Calu3 (cell line): Measurements from ENCODE around the gene KCTD21. TPM values are rescaled to one million over a fixed set of nuclear protein-coding genes. Genes with fewer than 3 reads are reported as not detected.

Experiments
- BruUV-seq: library from RNA; stranded (reverse); fragments of 400-500 nt; replicated peaks from 2 replicates; lab custom pipeline; 2021; lab: Mats Ljungman, UMichigan
- CTCF ChIA-PET: fragments of 300-600 bp; sonication (Branson Sonifier 250); formaldehyde crosslinking; loops from one replicate; lab custom pipeline; 2022; ENCODE audit warnings: antibody characterized with exemption; lab: Charles Lee
- DNase-seq: peaks from one replicate; pipeline ENCODE4 v3.0.0; 2022
- H3K27ac Mint-ChIP-seq: one replicate; pipeline ENCODE4 v1.8.0; 2022; ENCODE audit warnings: mixed read lengths; ENCODE audit not compliant: unreplicated experiment
- H3K27me3 Mint-ChIP-seq: one replicate; pipeline ENCODE4 v1.8.0; 2022; ENCODE audit warnings: mixed read lengths; ENCODE audit not compliant: unreplicated experiment
- H3K36me3 Mint-ChIP-seq: one replicate; pipeline ENCODE4 v1.8.0; 2022; ENCODE audit warnings: mild to moderate bottlenecking, moderate library complexity, mixed read lengths; ENCODE audit not compliant: insufficient read depth, unreplicated experiment
- H3K4me1 Mint-ChIP-seq: one replicate; pipeline ENCODE4 v1.8.0; 2022; ENCODE audit warnings: mild to moderate bottlenecking, low read depth, mixed read lengths; ENCODE audit not compliant: unreplicated experiment
- H3K4me3 Mint-ChIP-seq: one replicate; pipeline ENCODE4 v1.8.0; 2022; ENCODE audit warnings: mild to moderate bottlenecking, low read depth, moderate library complexity, mixed read lengths; ENCODE audit not compliant: unreplicated experiment
- H3K9me3 Mint-ChIP-seq: one replicate; pipeline ENCODE4 v1.8.0; 2022; ENCODE audit warnings: low read depth, mixed read lengths; ENCODE audit not compliant: unreplicated experiment
- intact Hi-C: fragments of 100-400 bp; cut with micrococcal nuclease; formaldehyde crosslinking; loops from one replicate; pipeline ENCODE4 v1.10.0; 2022; ENCODE audit not compliant: unreplicated experiment
- total RNA-seq: library from RNA; stranded (reverse); gene quantifications from 2 replicates; pipeline ENCODE4 v1.2.3, GENCODE V29; 2022
- TF ChIP-seq, protein P1 (sequence below): fragments of 200-600 bp; IDR thresholded peaks from one replicate; pipeline ENCODE4 v1.8.0; 2022; ENCODE audit warnings: antibody characterized with exemption; ENCODE audit not compliant: unreplicated experiment

KCTD21 gene
- total RNA-seq, 1 experiment from 2014 or later, result 8.5 TPM

DNA sequence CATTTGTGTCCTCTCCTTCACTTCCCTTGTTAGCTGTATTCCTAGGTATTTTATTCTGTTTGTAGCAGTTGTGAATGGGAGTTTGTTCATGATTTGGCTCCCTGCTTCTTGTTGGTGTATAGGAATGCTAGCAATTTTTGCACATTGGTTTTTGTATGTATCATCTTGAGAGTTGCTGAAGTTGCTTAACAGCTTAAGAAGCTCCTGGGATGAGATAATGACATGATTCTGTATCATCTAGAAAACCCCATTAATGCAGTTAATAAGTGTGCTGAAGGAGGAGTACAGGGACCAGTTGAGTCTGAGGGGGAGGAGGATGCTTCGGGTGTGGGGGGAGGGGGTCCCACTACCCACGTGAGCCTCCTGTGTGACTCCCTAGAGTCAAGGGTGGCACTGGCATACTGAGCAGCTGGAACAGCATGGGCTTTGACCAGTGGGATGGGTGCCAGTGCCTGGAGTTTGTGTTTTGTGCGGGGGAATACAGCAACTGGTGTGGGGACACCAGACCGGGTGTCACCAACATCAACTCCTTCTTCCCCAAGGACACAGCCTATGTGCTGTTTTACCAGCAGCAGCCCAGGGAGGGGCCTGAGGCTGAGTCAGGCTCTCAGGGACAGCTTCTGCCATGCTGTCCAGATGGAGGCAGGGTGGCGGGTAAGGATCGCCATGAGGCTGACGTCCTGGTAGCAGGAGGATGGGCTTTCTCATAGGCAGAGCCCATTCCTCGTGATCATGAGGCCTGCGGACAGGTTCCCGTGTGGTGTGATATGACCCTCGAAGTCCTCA, 24.4 kb upstream of the KCTD21 start:
- Mint-ChIP-seq H3K9me3 (no peaks in the 10 kb centered on the region), H3K27me3 (no peaks in the 10 kb centered on the region), H3K4me3 (no peak overlapping the region), H3K27ac (no peak overlapping the region), H3K36me3 (peaks cover 11% of the 10 kb centered on the region), H3K4me1 (peaks cover 8% of the 10 kb centered on the region)
- intact Hi-C loops, result no loop called here
- DNase-seq, result no peak
- no TSS peak for BruUV-seq
- CTCF ChIA-PET, result interaction anchor here (0.7 kb wide), 1 partner anchor 151 kb away, joined by 4 read pairs; no protein-coding TSS in a partner anchor
- TF ChIP-seq, protein P1, sequence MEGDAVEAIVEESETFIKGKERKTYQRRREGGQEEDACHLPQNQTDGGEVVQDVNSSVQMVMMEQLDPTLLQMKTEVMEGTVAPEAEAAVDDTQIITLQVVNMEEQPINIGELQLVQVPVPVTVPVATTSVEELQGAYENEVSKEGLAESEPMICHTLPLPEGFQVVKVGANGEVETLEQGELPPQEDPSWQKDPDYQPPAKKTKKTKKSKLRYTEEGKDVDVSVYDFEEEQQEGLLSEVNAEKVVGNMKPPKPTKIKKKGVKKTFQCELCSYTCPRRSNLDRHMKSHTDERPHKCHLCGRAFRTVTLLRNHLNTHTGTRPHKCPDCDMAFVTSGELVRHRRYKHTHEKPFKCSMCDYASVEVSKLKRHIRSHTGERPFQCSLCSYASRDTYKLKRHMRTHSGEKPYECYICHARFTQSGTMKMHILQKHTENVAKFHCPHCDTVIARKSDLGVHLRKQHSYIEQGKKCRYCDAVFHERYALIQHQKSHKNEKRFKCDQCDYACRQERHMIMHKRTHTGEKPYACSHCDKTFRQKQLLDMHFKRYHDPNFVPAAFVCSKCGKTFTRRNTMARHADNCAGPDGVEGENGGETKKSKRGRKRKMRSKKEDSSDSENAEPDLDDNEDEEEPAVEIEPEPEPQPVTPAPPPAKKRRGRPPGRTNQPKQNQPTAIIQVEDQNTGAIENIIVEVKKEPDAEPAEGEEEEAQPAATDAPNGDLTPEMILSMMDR, result no peak

- no peaks in the 10 kb centered on the region for H3K9me3 Mint-ChIP-seq
- H3K36me3 Mint-ChIP-seq, result peaks cover 11% of the 10 kb centered on the region
- no peaks in the 10 kb centered on the region for H3K27me3 Mint-ChIP-seq
- no peak overlapping the region for H3K27ac Mint-ChIP-seq
- CTCF ChIA-PET, result interaction anchor here (0.6 kb wide), 1 partner anchor 42 kb away, joined by 7 read pairs; no protein-coding TSS in a partner anchor
- intact Hi-C loops, result no loop called here
- H3K4me1 Mint-ChIP-seq, result peaks cover under 1% of the 10 kb centered on the region
- no peak for DNase-seq
- TF ChIP-seq, protein P1, result no peak
- BruUV-seq, result no TSS peak
- H3K4me3 Mint-ChIP-seq, result no peak overlapping the region
Measured at GRCh38 chr11:78211565-78211964, 23.1 kb upstream of the KCTD21 start.

DNA sequence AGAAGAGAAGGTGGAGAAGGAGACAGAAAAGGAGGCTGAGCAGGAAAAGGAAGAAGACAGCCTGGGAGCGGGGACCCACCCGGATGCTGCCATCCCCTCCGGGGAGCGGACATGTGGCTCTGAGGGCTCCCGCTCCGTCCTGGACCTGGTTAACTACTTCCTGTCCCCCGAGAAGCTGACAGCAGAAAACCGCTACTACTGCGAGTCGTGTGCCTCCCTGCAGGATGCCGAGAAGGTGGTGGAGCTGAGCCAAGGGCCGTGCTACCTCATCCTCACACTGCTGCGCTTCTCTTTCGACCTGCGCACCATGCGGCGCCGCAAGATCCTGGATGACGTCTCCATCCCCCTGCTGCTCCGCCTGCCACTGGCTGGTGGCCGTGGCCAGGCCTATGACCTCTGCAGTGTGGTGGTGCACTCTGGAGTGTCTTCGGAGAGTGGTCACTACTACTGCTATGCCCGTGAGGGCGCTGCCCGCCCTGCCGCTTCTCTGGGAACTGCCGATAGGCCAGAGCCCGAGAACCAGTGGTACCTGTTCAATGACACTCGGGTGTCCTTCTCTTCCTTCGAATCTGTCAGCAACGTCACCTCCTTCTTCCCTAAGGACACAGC, 21.7 kb upstream of the KCTD21 start:
- intact Hi-C loops, result no loop called here
- no peaks in the 10 kb centered on the region for H3K4me1 Mint-ChIP-seq
- CTCF ChIA-PET, result no interaction called here
- H3K9me3 Mint-ChIP-seq, result no peaks in the 10 kb centered on the region
- peaks cover 11% of the 10 kb centered on the region for H3K36me3 Mint-ChIP-seq
- no peak overlapping the region for H3K27ac Mint-ChIP-seq
- DNase-seq, result no peak
- no TSS peak for BruUV-seq
- no peaks in the 10 kb centered on the region for H3K27me3 Mint-ChIP-seq
- no peak overlapping the region for H3K4me3 Mint-ChIP-seq
- TF ChIP-seq, protein P1, result no peak

DNA sequence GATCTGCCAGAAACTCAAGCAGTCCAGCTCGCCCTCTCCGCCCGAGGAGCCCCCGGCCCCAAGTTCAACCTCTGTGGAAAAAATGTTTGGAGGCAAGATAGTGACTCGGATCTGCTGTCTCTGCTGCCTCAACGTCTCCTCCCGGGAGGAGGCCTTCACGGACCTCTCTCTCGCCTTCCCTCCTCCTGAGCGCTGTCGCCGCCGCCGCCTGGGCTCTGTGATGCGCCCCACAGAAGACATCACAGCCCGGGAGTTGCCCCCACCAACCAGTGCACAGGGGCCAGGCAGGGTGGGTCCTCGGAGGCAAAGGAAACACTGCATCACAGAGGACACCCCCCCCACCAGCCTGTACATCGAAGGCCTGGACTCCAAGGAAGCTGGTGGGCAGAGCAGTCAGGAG, 21.1 kb upstream of the KCTD21 start:
- CTCF ChIA-PET, result no interaction called here

More for the DNA sequence above, 21.1 kb upstream of the KCTD21 start:
- no peaks in the 10 kb centered on the region for H3K27me3 Mint-ChIP-seq
- H3K27ac Mint-ChIP-seq, result no peak overlapping the region
- TF ChIP-seq, protein P1, result no peak
- H3K9me3 Mint-ChIP-seq, result no peaks in the 10 kb centered on the region
- DNase-seq, result no peak
- H3K4me1 Mint-ChIP-seq, result no peaks in the 10 kb centered on the region
- intact Hi-C loops, result no loop called here
- peaks cover 11% of the 10 kb centered on the region for H3K36me3 Mint-ChIP-seq
- no TSS peak for BruUV-seq
- no peak overlapping the region for H3K4me3 Mint-ChIP-seq
